Esophagus muscularis mucosa (tissue), 4 donors: ENCODE measurements around the gene GFPT1. TPM values are rescaled to one million over a fixed set of nuclear protein-coding genes. Genes with fewer than 3 reads are reported as not detected.

Experiments
- DNase-seq: peaks from one replicate; pipeline ENCODE4 v3.0.0-alpha.2; 2017; ENCODE audit errors: extremely low spot score
- H3K27ac ChIP-seq, 4 donors: fragments of 200-600 bp; sonication (generic); replicated peaks in 1 of 4; 1 replicate in 3 of 4; 2 replicates in 1 of 4; pipeline ENCODE4 v1.5.1; 2016 to 2019; ENCODE audit warnings: mild to moderate bottlenecking in 1 of 4
- H3K27me3 ChIP-seq, 4 donors: fragments of 200-600 bp; sonication (generic); one replicate each; pipeline versions ENCODE4 v1.5.1 to v1.6.0; 2016 to 2019
- H3K36me3 ChIP-seq, 4 donors: fragments of 200-600 bp; sonication (generic); one replicate each; pipeline ENCODE4 v1.5.1; 2016 to 2019
- H3K4me1 ChIP-seq, 4 donors: fragments of 200-600 bp; sonication (generic); one replicate each; pipeline ENCODE4 v1.5.1; 2016 to 2019
- H3K4me3 ChIP-seq, 4 donors: fragments of 200-600 bp; sonication (generic); 1 replicate in 2 of 4; 2 replicates in 2 of 4; pipeline ENCODE4 v1.5.1; 2016 to 2019; ENCODE audit warnings: mild to moderate bottlenecking in 4 of 4, moderate library complexity in 1 of 4
- H3K9me3 ChIP-seq, 4 donors: fragments of 200-600 bp; sonication (generic); 1 replicate in 3 of 4; 2 replicates in 1 of 4; pipeline ENCODE4 v1.5.1; 2016 to 2019
- EP300 ChIP-seq: sonication (generic); formaldehyde crosslinking; IDR thresholded peaks from one replicate; pipeline ENCODE4 v1.6.1; 2017; ENCODE audit warnings: antibody characterized with exemption
- POLR2A ChIP-seq: fragments of 450-650 bp; IDR thresholded peaks from one replicate; pipeline ENCODE4 v1.6.1; 2017; ENCODE audit warnings: antibody characterized with exemption, moderate library complexity, mild to moderate bottlenecking, low read depth
- POLR2AphosphoS5 ChIP-seq, 2 donors: sonication (generic); formaldehyde crosslinking; IDR thresholded peaks; one replicate each; pipeline ENCODE4 v1.6.1; 2017; ENCODE audit warnings: antibody characterized with exemption in 2 of 2
- WGBS: methylation state at CpG from one replicate; pipeline ENCODE4 v1.1.5; 2018; 5-methylcytosine and 5-hydroxymethylcytosine counted together
- intact Hi-C: fragments of 100-400 bp; cut with DNase I; formaldehyde crosslinking; loops from one replicate; pipeline ENCODE4 v1.15.1; 2023
- total RNA-seq, 4 donors: library from RNA; depleted of rRNA; stranded (reverse); fragments of >200 nt; gene quantifications; one replicate each; pipeline versions ENCODE4 v1.1.0 to v1.2.1, GENCODE V29; 2016
- TF ChIP-seq, protein P1 (sequence below), 3 experiments: fragments of 200-600 bp in 2 of 3; fragments of 450-650 bp in 1 of 3; sonication (generic) in 2 of 3; IDR thresholded peaks; one replicate each; pipeline ENCODE4 v1.5.1; 2017 to 2019; ENCODE audit warnings: antibody characterized with exemption in 3 of 3, mild to moderate bottlenecking in 2 of 3, moderate library complexity in 1 of 3

Gene GFPT1
- total RNA-seq, 4 donors from 2014 or later, result 17.4 to 25.3 (median 23.2) TPM

DNA sequence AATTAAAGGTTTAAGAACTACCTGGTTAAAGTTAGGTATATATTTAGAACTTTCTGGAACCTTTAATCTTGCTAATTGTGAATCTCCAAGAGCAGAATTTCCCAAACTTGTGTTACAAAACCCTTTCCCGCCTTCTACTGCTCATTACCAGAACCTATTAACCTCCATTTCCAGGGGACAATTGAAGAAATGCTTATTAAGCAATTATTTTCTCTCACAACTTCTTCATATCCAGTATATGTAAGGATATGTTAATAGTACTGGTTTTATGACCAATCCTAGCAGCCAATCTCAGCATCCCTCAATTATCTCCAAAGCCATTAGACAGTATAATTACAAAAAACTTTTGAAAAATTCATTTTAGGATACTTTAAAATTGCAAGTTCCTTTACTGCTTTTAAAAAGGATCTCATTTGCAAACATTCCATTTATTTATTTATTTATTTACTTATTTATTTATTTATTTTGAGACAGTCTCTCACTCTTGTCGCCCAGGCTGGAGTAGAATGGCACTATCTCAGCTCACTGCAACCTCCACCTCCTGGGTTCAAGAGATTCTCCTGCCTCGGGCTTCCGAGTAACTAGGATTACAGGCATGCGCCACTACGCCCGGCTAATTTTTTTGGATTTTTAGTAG, 3.7 kb downstream of the GFPT1 start:
- DNase-seq, result no peak
- Histone ChIP-seq H3K27me3 (no peaks in the 10 kb centered on the region), H3K9me3 (no peaks in the 10 kb centered on the region), H3K36me3 (no peaks in the 10 kb centered on the region), H3K27ac (no peak overlapping the region), H3K4me1 (peaks cover 15 to 49% (median 48%) of the 10 kb centered on the region in 4 donors), H3K4me3 (no peak overlapping the region)
- WGBS, result 94% methylated on average over 7 of the region's 7 CpGs
- intact Hi-C loops, result loop anchor here (10.0 kb wide), 2 partner anchors 262 to 332 kb away; partner anchors contain the start of gene AAK1
- TF ChIP-seq, protein P1, sequence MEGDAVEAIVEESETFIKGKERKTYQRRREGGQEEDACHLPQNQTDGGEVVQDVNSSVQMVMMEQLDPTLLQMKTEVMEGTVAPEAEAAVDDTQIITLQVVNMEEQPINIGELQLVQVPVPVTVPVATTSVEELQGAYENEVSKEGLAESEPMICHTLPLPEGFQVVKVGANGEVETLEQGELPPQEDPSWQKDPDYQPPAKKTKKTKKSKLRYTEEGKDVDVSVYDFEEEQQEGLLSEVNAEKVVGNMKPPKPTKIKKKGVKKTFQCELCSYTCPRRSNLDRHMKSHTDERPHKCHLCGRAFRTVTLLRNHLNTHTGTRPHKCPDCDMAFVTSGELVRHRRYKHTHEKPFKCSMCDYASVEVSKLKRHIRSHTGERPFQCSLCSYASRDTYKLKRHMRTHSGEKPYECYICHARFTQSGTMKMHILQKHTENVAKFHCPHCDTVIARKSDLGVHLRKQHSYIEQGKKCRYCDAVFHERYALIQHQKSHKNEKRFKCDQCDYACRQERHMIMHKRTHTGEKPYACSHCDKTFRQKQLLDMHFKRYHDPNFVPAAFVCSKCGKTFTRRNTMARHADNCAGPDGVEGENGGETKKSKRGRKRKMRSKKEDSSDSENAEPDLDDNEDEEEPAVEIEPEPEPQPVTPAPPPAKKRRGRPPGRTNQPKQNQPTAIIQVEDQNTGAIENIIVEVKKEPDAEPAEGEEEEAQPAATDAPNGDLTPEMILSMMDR (IDR thresholded peaks at IDR 0.05), result no peak
- TF ChIP-seq EP300 (no peak), POLR2AphosphoS5 (IDR thresholded peaks at IDR 0.05) (no peak), POLR2A (no peak)

DNA sequence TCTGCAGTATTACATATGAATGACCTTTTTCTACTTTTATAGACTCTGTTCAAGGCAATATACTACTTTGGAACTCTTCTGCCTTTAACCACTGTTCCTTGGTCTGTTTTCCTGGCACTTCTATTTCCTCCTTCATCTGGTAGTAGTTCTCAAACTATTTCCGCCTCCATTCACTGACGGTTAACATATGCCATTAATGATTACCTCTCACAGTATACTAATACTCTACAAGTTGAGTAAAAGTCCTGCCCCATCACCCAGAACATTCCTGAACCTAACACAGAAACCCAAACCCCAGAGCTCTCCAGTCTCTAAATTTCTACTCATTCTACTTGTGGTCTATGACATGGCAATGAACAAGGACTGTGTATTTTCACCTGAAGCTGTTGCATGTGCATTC, 4.5 kb downstream of the GFPT1 start:
- intact Hi-C loops, result loop anchor here (10.0 kb wide), 2 partner anchors 262 to 332 kb away; partner anchors contain the start of gene AAK1
- no peak for DNase-seq
- WGBS, result 86% methylated on average over 2 of the region's 2 CpGs
- Histone ChIP-seq H3K4me1 (peaks cover 11 to 43% (median 42%) of the 10 kb centered on the region in 4 donors), H3K36me3 (no peaks in the 10 kb centered on the region), H3K27me3 (no peaks in the 10 kb centered on the region), H3K9me3 (no peaks in the 10 kb centered on the region), H3K4me3 (no peak overlapping the region), H3K27ac (no peak overlapping the region)
- TF ChIP-seq, protein P1 (IDR thresholded peaks at IDR 0.05), result no peak
- TF ChIP-seq EP300 (no peak), POLR2A (no peak), POLR2AphosphoS5 (IDR thresholded peaks at IDR 0.05) (no peak)

DNA sequence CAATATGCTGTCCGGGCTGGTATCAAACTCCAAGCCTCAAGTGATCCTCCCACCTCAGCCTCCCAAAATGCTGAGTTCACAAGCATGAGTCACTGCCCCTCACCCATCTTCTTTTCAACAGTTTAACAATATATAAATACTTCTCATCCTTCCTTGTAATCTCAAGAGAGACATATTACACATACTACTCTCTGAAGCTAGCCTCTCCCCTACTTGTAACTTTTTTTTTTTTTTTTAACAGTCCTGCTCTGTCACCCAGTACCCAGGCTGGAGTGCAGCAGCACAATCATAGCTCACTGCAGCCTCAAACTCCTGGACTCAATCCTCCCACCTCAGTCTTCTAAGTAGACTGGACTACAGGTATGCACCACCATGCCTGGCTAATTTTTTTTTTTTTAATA, 5.7 kb downstream of the GFPT1 start:
- 100% methylated on average over 1 of the region's 1 CpG for whole genome bisulfite sequencing
- no peak for TF ChIP-seq POLR2AphosphoS5 (IDR thresholded peaks at IDR 0.05)
- no peak for TF ChIP-seq EP300
- TF ChIP-seq, protein P1 (IDR thresholded peaks at IDR 0.05), result no peak
- no peak for TF ChIP-seq POLR2A

DNA sequence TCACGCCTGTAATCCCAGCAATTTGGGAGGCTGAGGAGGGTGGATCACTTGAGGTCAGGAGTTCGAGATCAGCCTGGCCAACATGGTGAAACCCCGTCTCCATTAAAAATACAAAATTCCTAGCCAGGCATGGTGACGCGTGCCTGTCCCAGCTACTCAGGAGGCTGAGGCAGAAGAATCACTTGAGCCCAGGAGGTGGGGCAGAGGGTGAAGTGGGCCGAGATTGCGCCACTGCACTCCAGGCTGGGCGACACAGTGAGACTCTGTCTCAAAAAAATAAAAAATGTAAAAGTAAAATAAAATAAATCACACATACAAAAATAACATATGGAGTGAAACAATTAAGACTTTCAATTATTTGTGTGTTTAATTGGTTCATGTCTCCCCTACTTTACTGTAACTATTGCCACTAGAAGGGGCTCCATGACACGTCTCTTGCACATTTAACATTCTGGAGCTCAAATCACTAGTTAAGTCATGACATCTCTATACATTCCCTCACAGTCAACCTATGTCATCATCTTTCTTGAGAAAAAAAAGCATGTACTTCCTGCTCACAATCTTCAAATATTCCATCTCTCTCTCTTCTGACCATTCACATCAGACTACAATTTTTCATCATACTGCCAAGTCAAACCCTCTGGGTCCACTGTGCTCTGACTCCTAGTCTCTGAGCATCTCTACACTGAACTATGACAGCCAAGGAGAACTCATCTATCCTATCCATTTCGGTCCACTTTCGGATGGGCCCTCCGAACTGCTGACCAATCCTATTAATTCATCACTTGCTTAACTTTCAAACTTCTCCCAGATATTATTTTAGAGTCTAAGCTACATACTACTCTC, 6.7 kb downstream of the GFPT1 start:
- no peak for DNase-seq
- WGBS, result 95% methylated on average over 12 of the region's 12 CpGs
- Histone ChIP-seq H3K27me3 (no peaks in the 10 kb centered on the region), H3K9me3 (no peaks in the 10 kb centered on the region), H3K27ac (no peak overlapping the region), H3K36me3 (no peaks in the 10 kb centered on the region), H3K4me1 (peaks cover 8 to 42% (median 37%) of the 10 kb centered on the region in 4 donors), H3K4me3 (no peak overlapping the region)
- TF ChIP-seq, protein P1 (IDR thresholded peaks at IDR 0.05), result no peak
- TF ChIP-seq POLR2A (no peak), EP300 (no peak), POLR2AphosphoS5 (IDR thresholded peaks at IDR 0.05) (no peak)
- intact Hi-C loops, result loop anchor here (10.0 kb wide), 2 partner anchors 265 to 335 kb away; partner anchors contain the start of gene AAK1

More for the DNA sequence above, 5.7 kb downstream of the GFPT1 start:
- Histone ChIP-seq H3K4me1 (peaks cover 10 to 45% (median 39%) of the 10 kb centered on the region in 4 donors), H3K27ac (no peak overlapping the region), H3K27me3 (no peaks in the 10 kb centered on the region), H3K9me3 (no peaks in the 10 kb centered on the region), H3K36me3 (no peaks in the 10 kb centered on the region), H3K4me3 (no peak overlapping the region)
- DNase-seq, result no peak
- intact Hi-C loops, result loop anchor here (10.0 kb wide), 2 partner anchors 263 to 333 kb away; partner anchors contain the start of gene AAK1
